SK-N-SH treated with all-trans-retinoic acid at 6 μM for 48 hours (cell line): ENCODE results near the gene ANK3.

Source experiments
- ARNTL ChIP-seq: fragments of 450-650 bp; formaldehyde crosslinking; IDR thresholded peaks from 2 replicates; pipeline ENCODE4 v1.5.0; 2020; ENCODE audit warnings: low read depth, mild to moderate bottlenecking, moderate library complexity, borderline replicate concordance
- BACH2 ChIP-seq: fragments of 250-450 bp; sonication (Bioruptor Pico); IDR thresholded peaks from 2 replicates; pipeline ENCODE4 v1.9.0; 2021; ENCODE audit warnings: mild to moderate bottlenecking, borderline replicate concordance
- RARB ChIP-seq: fragments of 250-450 bp; sonication (Bioruptor Pico); IDR thresholded peaks from 2 replicates; pipeline ENCODE4 v1.8.0; 2021; ENCODE audit warnings: mild to moderate bottlenecking, moderate library complexity
- SNAI2 ChIP-seq: fragments of 250-450 bp; sonication (Bioruptor Pico); IDR thresholded peaks from 2 replicates; pipeline ENCODE4 v1.5.0; 2020; ENCODE audit warnings: mild to moderate bottlenecking, moderate library complexity
- ZC3H10 ChIP-seq: fragments of 250-450 bp; sonication (Bioruptor Pico); IDR thresholded peaks from 2 replicates; pipeline ENCODE4 v1.5.1; 2021; ENCODE audit warnings: mild to moderate bottlenecking, moderate library complexity
- ZFP3 ChIP-seq: fragments of 250-450 bp; sonication (Bioruptor Pico); IDR thresholded peaks from 2 replicates; pipeline ENCODE4 v1.5.0; 2020; ENCODE audit warnings: mild to moderate bottlenecking, moderate library complexity
- TF ChIP-seq, protein P1 (sequence below): fragments of 250-450 bp; sonication (Bioruptor Pico); IDR thresholded peaks from 2 replicates; pipeline ENCODE4 v1.5.1; 2021; ENCODE audit warnings: mild to moderate bottlenecking, moderate library complexity
- TF ChIP-seq, protein P2 (sequence below): fragments of 250-450 bp; sonication (Bioruptor Pico); IDR thresholded peaks from 2 replicates; pipeline ENCODE4 v1.8.0; 2020; ENCODE audit warnings: mild to moderate bottlenecking, moderate library complexity, borderline replicate concordance
- TF ChIP-seq, protein P3 (sequence below): fragments of 250-450 bp; sonication (Bioruptor Pico); IDR thresholded peaks from 2 replicates; pipeline ENCODE4 v1.5.0; 2020; ENCODE audit warnings: mild to moderate bottlenecking, moderate library complexity

DNA sequence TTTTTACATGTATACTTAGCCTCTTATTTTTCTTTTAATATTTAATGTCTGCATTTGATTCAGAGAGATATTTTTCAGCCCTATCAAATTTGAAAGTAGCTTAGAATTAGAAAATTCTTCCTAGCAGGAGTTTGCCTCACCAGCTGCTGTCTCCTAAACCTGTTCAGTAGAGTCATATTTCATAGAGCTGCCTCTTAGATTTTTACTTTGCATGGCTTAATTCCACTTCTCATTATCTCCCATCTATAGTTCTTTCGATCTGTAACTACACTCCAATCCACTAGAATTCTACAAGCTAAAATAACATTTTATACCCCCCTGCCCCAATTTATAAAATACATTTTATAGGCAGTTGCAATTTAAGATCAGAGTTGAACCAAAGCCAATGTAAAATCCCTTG, 227.0 kb downstream of the ANK3 start:
- TF ChIP-seq RARB (CRISPR knock-in tag) (no peak), SNAI2 (CRISPR knock-in tag) (no peak), ZFP3 (CRISPR knock-in tag) (no peak), BACH2 (CRISPR knock-in tag) (no peak), ZC3H10 (CRISPR knock-in tag) (no peak), ARNTL (CRISPR knock-in tag) (no peak)
- TF ChIP-seq, protein P1, sequence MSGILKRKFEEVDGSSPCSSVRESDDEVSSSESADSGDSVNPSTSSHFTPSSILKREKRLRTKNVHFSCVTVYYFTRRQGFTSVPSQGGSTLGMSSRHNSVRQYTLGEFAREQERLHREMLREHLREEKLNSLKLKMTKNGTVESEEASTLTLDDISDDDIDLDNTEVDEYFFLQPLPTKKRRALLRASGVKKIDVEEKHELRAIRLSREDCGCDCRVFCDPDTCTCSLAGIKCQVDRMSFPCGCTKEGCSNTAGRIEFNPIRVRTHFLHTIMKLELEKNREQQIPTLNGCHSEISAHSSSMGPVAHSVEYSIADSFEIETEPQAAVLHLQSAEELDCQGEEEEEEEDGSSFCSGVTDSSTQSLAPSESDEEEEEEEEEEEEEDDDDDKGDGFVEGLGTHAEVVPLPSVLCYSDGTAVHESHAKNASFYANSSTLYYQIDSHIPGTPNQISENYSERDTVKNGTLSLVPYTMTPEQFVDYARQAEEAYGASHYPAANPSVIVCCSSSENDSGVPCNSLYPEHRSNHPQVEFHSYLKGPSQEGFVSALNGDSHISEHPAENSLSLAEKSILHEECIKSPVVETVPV (CRISPR knock-in tag): no peak
- TF ChIP-seq, protein P2, sequence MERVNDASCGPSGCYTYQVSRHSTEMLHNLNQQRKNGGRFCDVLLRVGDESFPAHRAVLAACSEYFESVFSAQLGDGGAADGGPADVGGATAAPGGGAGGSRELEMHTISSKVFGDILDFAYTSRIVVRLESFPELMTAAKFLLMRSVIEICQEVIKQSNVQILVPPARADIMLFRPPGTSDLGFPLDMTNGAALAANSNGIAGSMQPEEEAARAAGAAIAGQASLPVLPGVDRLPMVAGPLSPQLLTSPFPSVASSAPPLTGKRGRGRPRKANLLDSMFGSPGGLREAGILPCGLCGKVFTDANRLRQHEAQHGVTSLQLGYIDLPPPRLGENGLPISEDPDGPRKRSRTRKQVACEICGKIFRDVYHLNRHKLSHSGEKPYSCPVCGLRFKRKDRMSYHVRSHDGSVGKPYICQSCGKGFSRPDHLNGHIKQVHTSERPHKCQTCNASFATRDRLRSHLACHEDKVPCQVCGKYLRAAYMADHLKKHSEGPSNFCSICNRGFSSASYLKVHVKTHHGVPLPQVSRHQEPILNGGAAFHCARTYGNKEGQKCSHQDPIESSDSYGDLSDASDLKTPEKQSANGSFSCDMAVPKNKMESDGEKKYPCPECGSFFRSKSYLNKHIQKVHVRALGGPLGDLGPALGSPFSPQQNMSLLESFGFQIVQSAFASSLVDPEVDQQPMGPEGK (CRISPR knock-in tag): no peak
- TF ChIP-seq, protein P3, sequence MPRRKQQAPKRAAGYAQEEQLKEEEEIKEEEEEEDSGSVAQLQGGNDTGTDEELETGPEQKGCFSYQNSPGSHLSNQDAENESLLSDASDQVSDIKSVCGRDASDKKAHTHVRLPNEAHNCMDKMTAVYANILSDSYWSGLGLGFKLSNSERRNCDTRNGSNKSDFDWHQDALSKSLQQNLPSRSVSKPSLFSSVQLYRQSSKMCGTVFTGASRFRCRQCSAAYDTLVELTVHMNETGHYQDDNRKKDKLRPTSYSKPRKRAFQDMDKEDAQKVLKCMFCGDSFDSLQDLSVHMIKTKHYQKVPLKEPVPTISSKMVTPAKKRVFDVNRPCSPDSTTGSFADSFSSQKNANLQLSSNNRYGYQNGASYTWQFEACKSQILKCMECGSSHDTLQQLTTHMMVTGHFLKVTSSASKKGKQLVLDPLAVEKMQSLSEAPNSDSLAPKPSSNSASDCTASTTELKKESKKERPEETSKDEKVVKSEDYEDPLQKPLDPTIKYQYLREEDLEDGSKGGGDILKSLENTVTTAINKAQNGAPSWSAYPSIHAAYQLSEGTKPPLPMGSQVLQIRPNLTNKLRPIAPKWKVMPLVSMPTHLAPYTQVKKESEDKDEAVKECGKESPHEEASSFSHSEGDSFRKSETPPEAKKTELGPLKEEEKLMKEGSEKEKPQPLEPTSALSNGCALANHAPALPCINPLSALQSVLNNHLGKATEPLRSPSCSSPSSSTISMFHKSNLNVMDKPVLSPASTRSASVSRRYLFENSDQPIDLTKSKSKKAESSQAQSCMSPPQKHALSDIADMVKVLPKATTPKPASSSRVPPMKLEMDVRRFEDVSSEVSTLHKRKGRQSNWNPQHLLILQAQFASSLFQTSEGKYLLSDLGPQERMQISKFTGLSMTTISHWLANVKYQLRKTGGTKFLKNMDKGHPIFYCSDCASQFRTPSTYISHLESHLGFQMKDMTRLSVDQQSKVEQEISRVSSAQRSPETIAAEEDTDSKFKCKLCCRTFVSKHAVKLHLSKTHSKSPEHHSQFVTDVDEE (CRISPR knock-in tag): no peak
